ENCODE measurements around the gene RYR1. TPM values are rescaled to one million over a fixed set of nuclear protein-coding genes. Genes with fewer than 3 reads are reported as not detected.

The RYR1 gene
- total RNA-seq, 8 experiments from 2014 or later, result 1.4 to 4.7 (median 1.8) TPM

- ATAC-seq (replicated peaks in 6 of 8), result no peak
- WGBS, 10 experiments, result 39 to 100% (median 80%) methylated on average over 1 to 6 of the region's 6 CpGs
- H3K4me1 ChIP-seq (replicated peaks in 1 of 2), result peaks cover 0 to 9% of the 10 kb centered on the region in 2 donors
- no peak overlapping the region for H3K4me3 ChIP-seq
- H3K27ac ChIP-seq, result no peak overlapping the region
- in situ Hi-C loops (cut with MboI; ENCODE audit: low pct_unique_long_range_greater_than_20kb in 2 of 9, low sequenced_read_pairs in 9 of 9, unreplicated experiment in 9 of 9), result loop anchor here in 1 of 9 experiments (25.0 kb wide), 1 partner anchor 117 kb away; the partner anchor contains the start of gene ACTN4
These were observed 86.5 kb downstream of the RYR1 start for GRCh38 chr19:38519988-38520387.

DNA sequence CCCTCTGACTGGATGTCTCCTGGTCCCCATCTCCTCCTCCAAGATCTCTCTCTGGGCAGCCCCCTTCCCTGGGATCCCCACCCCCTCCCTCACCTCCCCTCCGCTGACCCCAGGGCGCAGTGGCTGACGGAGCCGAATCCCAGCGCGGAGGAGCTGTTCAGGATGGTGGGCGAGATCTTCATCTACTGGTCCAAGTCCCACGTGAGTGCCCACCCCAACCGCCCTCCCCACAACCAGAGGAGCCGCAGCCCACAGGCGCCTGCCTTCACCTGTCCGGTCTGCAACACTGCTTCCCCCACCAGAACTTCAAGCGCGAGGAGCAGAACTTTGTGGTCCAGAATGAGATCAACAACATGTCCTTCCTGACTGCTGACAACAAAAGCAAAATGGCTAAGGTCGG lies 89.4 kb downstream of the RYR1 start:
- H3K4me1 ChIP-seq (replicated peaks in 1 of 2), result peaks cover 1 to 3% of the 10 kb centered on the region in 2 donors
- H3K27ac ChIP-seq, result no peak overlapping the region
- no peak for ATAC-seq (replicated peaks in 6 of 8)
- no peak overlapping the region for H3K4me3 ChIP-seq
- WGBS, 10 experiments, result 90% methylated on average over 2 of the region's 15 CpGs; no CpG with 5 or more reads in 9 of the 10 experiments
- in situ Hi-C loops (cut with MboI; ENCODE audit: low pct_unique_long_range_greater_than_20kb in 2 of 9, low sequenced_read_pairs in 9 of 9, unreplicated experiment in 9 of 9), result loop anchor here in 1 of 9 experiments (25.0 kb wide), 1 partner anchor 114 kb away; the partner anchor contains the start of gene ACTN4

- H3K27ac ChIP-seq, result no peak overlapping the region
- peaks cover 4 to 5% of the 10 kb centered on the region in 2 donors for H3K4me1 ChIP-seq (replicated peaks in 1 of 2)
- no peak overlapping the region for H3K4me3 ChIP-seq
- in situ Hi-C loops (cut with MboI; ENCODE audit: low pct_unique_long_range_greater_than_20kb in 2 of 9, low sequenced_read_pairs in 9 of 9, unreplicated experiment in 9 of 9), result loop anchor here in 1 of 9 experiments (25.0 kb wide), 1 partner anchor 114 kb away; the partner anchor contains the start of gene ACTN4
- ATAC-seq (replicated peaks in 6 of 8), result no peak
- 20 to 100% methylated on average over 1 to 2 of the region's 3 CpGs; no CpG with 5 or more reads in 8 of the 10 experiments for WGBS, 10 experiments
These were observed 89.8 kb downstream of the RYR1 start for GRCh38 chr19:38523319-38523718.

DNA sequence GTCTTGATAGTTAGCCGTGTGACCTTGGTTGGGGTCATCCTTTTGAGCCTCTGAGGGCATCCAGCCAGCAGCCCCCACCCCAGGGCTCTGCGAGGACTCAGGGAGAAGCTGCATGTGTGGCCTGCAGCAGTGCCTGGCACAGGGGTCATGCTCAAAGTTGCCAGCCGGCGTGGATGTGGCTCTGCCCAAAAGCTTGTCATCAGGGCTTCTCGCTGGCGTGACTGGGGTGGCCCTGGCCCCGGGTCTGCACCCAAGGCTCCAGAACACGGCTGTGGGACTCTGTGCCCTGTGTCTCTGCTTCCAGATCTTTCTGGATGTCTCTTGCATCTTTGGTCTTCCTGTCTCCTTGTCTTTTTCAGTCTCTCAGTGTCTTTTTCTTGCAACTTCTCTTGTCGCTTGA lies 90.9 kb downstream of the RYR1 start:
- H3K27ac ChIP-seq, result no peak overlapping the region
- WGBS, 10 experiments, result 0 to 90% (median 45%) methylated on average over 1 to 8 of the region's 9 CpGs; no CpG with 5 or more reads in 5 of the 10 experiments
- in situ Hi-C loops (cut with MboI; ENCODE audit: low pct_unique_long_range_greater_than_20kb in 2 of 9, low sequenced_read_pairs in 9 of 9, unreplicated experiment in 9 of 9), result loop anchor here in 1 of 9 experiments (25.0 kb wide), 1 partner anchor 113 kb away; the partner anchor contains the start of gene ACTN4
- H3K4me1 ChIP-seq (replicated peaks in 1 of 2), result peaks cover 14 to 16% of the 10 kb centered on the region in 2 donors
- no peak overlapping the region for H3K4me3 ChIP-seq
- ATAC-seq (replicated peaks in 6 of 8), result no peak

GRCh38 chr19:38524994-38525634 lies 91.6 kb downstream of the RYR1 start:
- no peak overlapping the region for H3K4me3 ChIP-seq
- no peak for ATAC-seq (replicated peaks in 6 of 8)
- H3K4me1 ChIP-seq (replicated peaks in 1 of 2), result peaks cover 19 to 23% of the 10 kb centered on the region in 2 donors
- WGBS, 10 experiments, result 91 to 100% (median 94%) methylated on average over 1 to 15 of the region's 22 CpGs; no CpG with 5 or more reads in 7 of the 10 experiments
- in situ Hi-C loops (cut with MboI; ENCODE audit: low pct_unique_long_range_greater_than_20kb in 2 of 9, low sequenced_read_pairs in 9 of 9, unreplicated experiment in 9 of 9), result loop anchor here in 1 of 9 experiments (25.0 kb wide), 1 partner anchor 112 kb away; the partner anchor contains the start of gene ACTN4
- H3K27ac ChIP-seq, result no peak overlapping the region

- H3K27ac ChIP-seq, result no peak overlapping the region
- H3K4me3 ChIP-seq, result no peak overlapping the region
- in situ Hi-C loops (cut with MboI; ENCODE audit: low pct_unique_long_range_greater_than_20kb in 2 of 9, low sequenced_read_pairs in 9 of 9, unreplicated experiment in 9 of 9), result no loop called here
- peaks cover 23 to 31% of the 10 kb centered on the region in 2 donors for H3K4me1 ChIP-seq (replicated peaks in 1 of 2)
- ATAC-seq (replicated peaks in 6 of 8), result no peak
- WGBS, 10 experiments, result 0 to 100% (median 100%) methylated on average over 1 to 3 of the region's 7 CpGs; no CpG with 5 or more reads in 7 of the 10 experiments
These were observed 92.9 kb downstream of the RYR1 start for GRCh38 chr19:38526430-38526829.

DNA sequence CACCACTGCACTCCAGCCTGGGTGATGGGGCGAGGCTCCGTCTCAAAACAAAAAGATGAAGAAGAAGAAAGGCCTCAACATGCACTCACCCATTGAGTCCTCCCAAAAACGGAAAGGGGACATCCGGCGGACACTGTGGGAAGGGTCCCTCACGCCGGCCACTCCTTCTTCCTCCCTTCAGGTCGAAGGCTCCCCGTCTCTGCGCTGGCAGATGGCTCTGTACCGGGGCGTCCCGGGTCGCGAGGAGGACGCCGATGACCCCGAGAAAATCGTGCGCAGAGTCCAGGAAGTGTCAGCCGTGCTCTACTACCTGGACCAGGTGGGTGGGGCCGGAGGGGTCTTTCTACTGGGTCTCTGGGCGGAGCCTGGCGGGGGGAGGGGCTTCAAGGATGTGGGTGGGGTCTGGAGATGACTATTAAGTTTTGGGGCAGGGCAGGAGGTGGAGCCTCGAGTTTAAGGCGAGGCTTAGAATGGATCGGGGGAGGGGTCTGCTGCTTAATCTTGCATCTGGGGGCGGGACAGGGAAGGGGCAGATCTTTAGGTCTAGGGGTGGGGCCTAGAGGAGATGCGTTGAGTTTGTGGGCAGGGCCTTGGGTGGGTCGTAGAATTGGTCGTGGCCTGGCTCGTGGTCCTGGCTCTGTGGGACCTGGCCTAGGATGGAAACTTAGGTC lies 94.1 kb downstream of the RYR1 start:
- peak in 1 of 8 experiments; percentile 38 for ATAC-seq (replicated peaks in 6 of 8)
- no peak overlapping the region for H3K27ac ChIP-seq
- H3K4me3 ChIP-seq, result no peak overlapping the region
- in situ Hi-C loops (cut with MboI; ENCODE audit: low pct_unique_long_range_greater_than_20kb in 2 of 9, low sequenced_read_pairs in 9 of 9, unreplicated experiment in 9 of 9), result no loop called here
- H3K4me1 ChIP-seq (replicated peaks in 1 of 2), result peaks cover 23 to 31% of the 10 kb centered on the region in 2 donors
- WGBS, 10 experiments, result 83 to 87% methylated on average over 1 to 6 of the region's 32 CpGs; no CpG with 5 or more reads in 8 of the 10 experiments

- in situ Hi-C loops (cut with MboI; ENCODE audit: low pct_unique_long_range_greater_than_20kb in 2 of 9, low sequenced_read_pairs in 9 of 9, unreplicated experiment in 9 of 9), result no loop called here
- 40% methylated on average over 2 of the region's 24 CpGs; no CpG with 5 or more reads in 9 of the 10 experiments for WGBS, 10 experiments
- no peak for ATAC-seq (replicated peaks in 6 of 8)
- H3K27ac ChIP-seq, result peak overlapping the region; percentile 49 to 62
- no peak overlapping the region for H3K4me3 ChIP-seq
- H3K4me1 ChIP-seq (replicated peaks in 1 of 2), result peaks cover 23 to 31% of the 10 kb centered on the region in 2 donors
These were observed 94.8 kb downstream of the RYR1 start for GRCh38 chr19:38528213-38528755.

- H3K4me1 ChIP-seq (replicated peaks in 1 of 2), result peaks cover 19 to 31% of the 10 kb centered on the region in 2 donors
- H3K4me3 ChIP-seq, result no peak overlapping the region
- in situ Hi-C loops (cut with MboI; ENCODE audit: low pct_unique_long_range_greater_than_20kb in 2 of 9, low sequenced_read_pairs in 9 of 9, unreplicated experiment in 9 of 9), result no loop called here
- H3K27ac ChIP-seq, result peak overlapping the region; percentile 49 to 62
- 0 to 100% (median 74%) methylated on average over 1 to 2 of the region's 6 CpGs; no CpG with 5 or more reads in 6 of the 10 experiments for WGBS, 10 experiments
- peak in 1 of 8 experiments; percentile 5 for ATAC-seq (replicated peaks in 6 of 8)
These were observed 95.4 kb downstream of the RYR1 start for GRCh38 chr19:38528931-38529330.

DNA sequence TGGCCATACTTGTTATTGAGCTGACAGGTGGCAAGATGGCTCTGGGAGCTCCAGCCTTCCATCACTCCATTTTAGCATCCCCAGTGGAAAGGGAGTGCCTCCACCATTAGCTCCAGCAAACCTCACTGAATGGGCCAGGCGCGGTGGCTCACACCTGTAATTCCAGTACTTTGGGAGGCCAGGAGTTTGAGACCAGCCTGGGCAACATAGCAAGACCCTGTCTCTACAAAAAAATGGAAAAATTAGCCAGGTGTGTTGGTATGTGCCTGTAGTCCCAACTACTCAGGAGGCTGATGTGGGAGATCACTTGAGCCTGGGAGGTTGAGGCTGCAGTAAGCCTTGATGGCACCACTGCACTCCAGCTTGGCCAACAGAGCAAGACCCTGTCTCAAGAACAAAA lies 98.0 kb downstream of the RYR1 start:
- in situ Hi-C loops (cut with MboI; ENCODE audit: low pct_unique_long_range_greater_than_20kb in 2 of 9, low sequenced_read_pairs in 9 of 9, unreplicated experiment in 9 of 9), result no loop called here
- H3K27ac ChIP-seq, result no peak overlapping the region
- no peak for ATAC-seq (replicated peaks in 6 of 8)
- H3K4me1 ChIP-seq (replicated peaks in 1 of 2), result peaks cover 19 to 31% of the 10 kb centered on the region in 2 donors
- H3K4me3 ChIP-seq, result no peak overlapping the region
- 80 to 100% (median 92%) methylated on average over 1 to 2 of the region's 2 CpGs; no CpG with 5 or more reads in 6 of the 10 experiments for WGBS, 10 experiments

DNA sequence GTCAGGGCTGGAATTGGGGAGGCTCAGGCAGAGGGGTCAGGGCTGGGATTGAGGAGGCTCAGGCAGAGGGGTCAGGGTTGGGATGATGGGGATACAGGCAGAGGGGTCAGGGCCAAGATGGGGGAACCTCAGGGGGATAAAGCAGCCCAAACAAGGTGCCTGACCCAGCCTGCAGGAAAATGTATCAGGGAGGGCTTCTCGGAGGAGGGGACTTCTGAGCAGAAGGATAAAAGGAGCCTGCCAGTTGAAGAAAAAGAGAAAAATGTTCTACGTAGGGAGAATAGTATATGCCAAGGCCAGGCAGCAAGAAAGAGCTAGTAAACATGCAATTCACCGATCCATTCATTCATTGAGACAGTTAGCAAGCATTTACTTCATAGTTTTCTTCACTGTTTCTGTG lies 99.4 kb downstream of the RYR1 start:
- Histone ChIP-seq H3K4me1 (replicated peaks in 1 of 2) (peaks cover 19 to 29% of the 10 kb centered on the region in 2 donors), H3K4me3 (no peak overlapping the region), H3K27ac (no peak overlapping the region)
- 0 to 100% (median 75%) methylated on average over 1 to 2 of the region's 3 CpGs; no CpG with 5 or more reads in 2 of the 10 experiments for WGBS, 10 experiments
- in situ Hi-C loops (cut with MboI; ENCODE audit: low pct_unique_long_range_greater_than_20kb in 2 of 9, low sequenced_read_pairs in 9 of 9, unreplicated experiment in 9 of 9), result no loop called here
- ATAC-seq (replicated peaks in 6 of 8), result no peak

DNA sequence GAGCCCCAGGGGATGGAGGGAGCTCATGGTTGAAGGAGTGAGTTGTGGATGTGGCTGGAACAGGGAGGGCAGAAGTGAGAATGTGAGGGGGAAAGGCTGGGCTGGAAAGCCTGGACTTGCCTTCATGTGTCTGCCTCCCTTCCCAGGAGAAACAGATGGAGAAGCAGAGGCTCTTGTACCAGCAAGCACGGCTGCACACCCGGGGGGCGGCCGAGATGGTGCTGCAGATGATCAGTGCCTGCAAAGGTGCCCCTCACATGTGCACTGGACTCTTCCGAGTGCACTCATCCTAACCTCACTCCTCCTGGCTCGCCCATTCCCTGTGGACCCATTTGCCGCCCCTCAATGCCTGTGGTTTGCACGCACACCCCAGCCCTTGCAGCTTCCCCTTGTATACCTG lies 101.1 kb downstream of the RYR1 start:
- H3K4me3 ChIP-seq, result no peak overlapping the region
- 0 to 100% (median 76%) methylated on average over 1 to 8 of the region's 8 CpGs; no CpG with 5 or more reads in 4 of the 10 experiments for WGBS, 10 experiments
- in situ Hi-C loops (cut with MboI; ENCODE audit: low pct_unique_long_range_greater_than_20kb in 2 of 9, low sequenced_read_pairs in 9 of 9, unreplicated experiment in 9 of 9), result no loop called here
- no peak overlapping the region for H3K27ac ChIP-seq
- no peak for ATAC-seq (replicated peaks in 6 of 8)
- peaks cover 8 to 13% of the 10 kb centered on the region in 2 donors for H3K4me1 ChIP-seq (replicated peaks in 1 of 2)

DNA sequence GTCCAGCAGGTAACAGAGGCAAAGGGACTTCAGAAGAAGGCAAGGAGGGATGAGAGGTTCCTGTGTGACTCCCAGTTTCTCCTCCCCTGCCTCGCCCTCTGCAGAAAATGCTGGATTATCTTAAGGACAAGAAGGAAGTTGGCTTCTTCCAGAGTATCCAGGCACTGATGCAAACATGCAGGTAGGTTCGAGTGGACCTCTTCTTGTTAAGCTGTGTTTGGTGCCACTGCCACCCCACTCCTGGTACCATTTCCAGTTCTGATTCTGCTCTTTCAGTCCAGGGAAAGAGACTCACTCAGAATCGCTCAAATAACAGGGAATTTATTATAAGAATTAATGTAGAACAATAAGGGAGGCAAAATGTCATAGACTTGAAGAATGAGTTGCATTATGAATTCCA lies 101.7 kb downstream of the RYR1 start:
- in situ Hi-C loops (cut with MboI; ENCODE audit: low pct_unique_long_range_greater_than_20kb in 2 of 9, low sequenced_read_pairs in 9 of 9, unreplicated experiment in 9 of 9), result no loop called here

More for the DNA sequence above, 101.7 kb downstream of the RYR1 start:
- no peak for ATAC-seq (replicated peaks in 6 of 8)
- Histone ChIP-seq H3K4me3 (no peak overlapping the region), H3K27ac (no peak overlapping the region), H3K4me1 (replicated peaks in 1 of 2) (peaks cover 3 to 6% of the 10 kb centered on the region in 2 donors)
- 14 to 87% (median 81%) methylated on average over 1 to 3 of the region's 3 CpGs; no CpG with 5 or more reads in 4 of the 10 experiments for WGBS, 10 experiments

Measured in motor neuron (in vitro differentiated cells).